Neural cell (in vitro differentiated cells): ENCODE measurements around the gene ZNF716. TPM values are rescaled to one million over a fixed set of nuclear protein-coding genes. Genes with fewer than 3 reads are reported as not detected.

Source experiments
- H2AFZ ChIP-seq: fragments of 200-600, 300-800 bp; sonication (generic), shearing (Covaris generic); 2 replicates; pipeline ENCODE4 v1.6.0; 2014; ENCODE audit warnings: low read depth, mild to moderate bottlenecking, antibody characterized with exemption, low read length, moderate library complexity
- H3F3A ChIP-seq: fragments of 200-600 bp; shearing (Covaris generic); 2 replicates; pipeline ENCODE4 v1.6.1; 2016; ENCODE audit warnings: mild to moderate bottlenecking, moderate library complexity, mixed read lengths, antibody characterized with exemption, low read length; ENCODE audit not compliant: insufficient read depth, poor library complexity, severe bottlenecking
- H3K27ac ChIP-seq: fragments of 200-600, 300-800 bp; sonication (generic), shearing (Covaris generic); 2 replicates; pipeline ENCODE4 v1.5.1; 2014; ENCODE audit warnings: mild to moderate bottlenecking, low read length, moderate library complexity
- H3K27me3 ChIP-seq: fragments of 300-800, 200-600 bp; sonication (generic), shearing (Covaris generic); 2 replicates; pipeline ENCODE4 v1.6.0; 2014; ENCODE audit warnings: mild to moderate bottlenecking, low read depth, low read length, moderate library complexity; ENCODE audit not compliant: insufficient read depth
- H3K36me3 ChIP-seq: fragments of 300-800, 200-600 bp; sonication (generic), shearing (Covaris generic); 2 replicates; pipeline ENCODE4 v1.5.1; 2014; ENCODE audit warnings: mild to moderate bottlenecking, antibody characterized with exemption, low read length, moderate library complexity; ENCODE audit not compliant: insufficient read depth
- H3K4me2 ChIP-seq: fragments of 300-800, 200-600 bp; sonication (generic), shearing (Covaris generic); 2 replicates; pipeline ENCODE4 v1.6.0; 2014; ENCODE audit warnings: mild to moderate bottlenecking, low read length
- H3K4me3 ChIP-seq: fragments of 300-800, 200-600 bp; sonication (generic), shearing (Covaris generic); 2 replicates; pipeline ENCODE4 v1.5.1; 2014; ENCODE audit warnings: mild to moderate bottlenecking, low read length, moderate library complexity
- H3K79me2 ChIP-seq: fragments of 200-600 bp; shearing (Covaris generic); replicated peaks from 2 replicates; pipeline ENCODE4 v1.6.0; 2014; ENCODE audit warnings: mild to moderate bottlenecking, low read length, moderate library complexity; ENCODE audit not compliant: insufficient read depth
- H3K9ac ChIP-seq: fragments of 300-800, 200-600 bp; sonication (generic), shearing (Covaris generic); 2 replicates; pipeline ENCODE4 v1.6.1; 2016; ENCODE audit warnings: mild to moderate bottlenecking, low read length, mixed read lengths
- H3K9me2 ChIP-seq: fragments of 200-600 bp; shearing (Covaris generic); 2 replicates; pipeline ENCODE4 v1.6.1; 2016; ENCODE audit warnings: mild to moderate bottlenecking, low read length, mixed read lengths; ENCODE audit not compliant: insufficient read depth
- H3K9me3 ChIP-seq: fragments of 200-600, 300-800 bp; sonication (generic), shearing (Covaris generic); 2 replicates; pipeline ENCODE4 v1.6.1; 2016; ENCODE audit warnings: mild to moderate bottlenecking, mixed run types, low read length, moderate library complexity, mixed read lengths
- H4K20me1 ChIP-seq: fragments of 200-600 bp; shearing (Covaris generic); 2 replicates; pipeline ENCODE4 v1.6.1; 2016; ENCODE audit warnings: mild to moderate bottlenecking, mixed run types; ENCODE audit not compliant: insufficient read depth
- EP300 ChIP-seq: fragments of 450-650 bp; conservative IDR thresholded peaks from 2 replicates; pipeline ENCODE4 v1.6.1; 2014; ENCODE audit warnings: antibody characterized with exemption, mild to moderate bottlenecking, moderate library complexity; ENCODE audit not compliant: poor library complexity, severe bottlenecking
- EZH2 ChIP-seq: fragments of 200-600, 300-800 bp; shearing (Covaris generic), sonication (generic); IDR thresholded peaks from 2 replicates; pipeline ENCODE4 v1.6.1; 2014; ENCODE audit warnings: antibody characterized with exemption, low read length, borderline replicate concordance, mild to moderate bottlenecking; ENCODE audit not compliant: insufficient read depth, poor library complexity, severe bottlenecking
- MXI1 ChIP-seq: fragments of 450-650 bp; conservative IDR thresholded peaks from 2 replicates; pipeline ENCODE4 v1.6.1; 2014; ENCODE audit warnings: antibody characterized with exemption, mild to moderate bottlenecking; ENCODE audit not compliant: poor library complexity, severe bottlenecking
- POLR2AphosphoS5 ChIP-seq: IDR thresholded peaks from 2 replicates; pipeline ENCODE4 v1.6.1; 2012
- RAD21 ChIP-seq: fragments of 450-650 bp; conservative IDR thresholded peaks from 2 replicates; pipeline ENCODE4 v1.6.1; 2014; ENCODE audit warnings: antibody characterized with exemption, mild to moderate bottlenecking, moderate library complexity
- REST ChIP-seq: IDR thresholded peaks from 2 replicates; pipeline ENCODE4 v1.6.1; 2012; ENCODE audit warnings: borderline replicate concordance
- SMC3 ChIP-seq: fragments of 450-650 bp; conservative IDR thresholded peaks from 2 replicates; pipeline ENCODE4 v1.6.1; 2014; ENCODE audit warnings: antibody characterized with exemption, mild to moderate bottlenecking, moderate library complexity; ENCODE audit not compliant: poor library complexity
- TAF1 ChIP-seq: IDR thresholded peaks from 2 replicates; pipeline ENCODE4 v1.6.1; 2012; ENCODE audit warnings: low read depth
- polyA plus RNA-seq: library from polyadenylated mRNA; depleted of rRNA; stranded (reverse); fragments of >200 nt; gene quantifications from 2 replicates; pipeline ENCODE4 v1.2.3, GENCODE V29; 2014
- TF ChIP-seq, protein P1 (sequence below): fragments of 450-650 bp; IDR thresholded peaks from 2 replicates; pipeline ENCODE4 v1.5.1; 2014; ENCODE audit warnings: antibody characterized with exemption, mild to moderate bottlenecking, moderate library complexity; ENCODE audit not compliant: poor library complexity, severe bottlenecking

The ZNF716 gene
- polyA plus RNA-seq, 1 donor from 2014 or later: not detected

GRCh38 chr7:57432583-57432982 is 17.4 kb upstream of the ZNF716 start:
- H4K20me1 ChIP-seq: no peaks in the 10 kb centered on the region

GRCh38 chr7:57437581-57437980 is 12.4 kb upstream of the ZNF716 start:
- TF ChIP-seq EP300 (no peak), TAF1 (no peak), POLR2AphosphoS5 (no peak)
- TF ChIP-seq, protein P1, sequence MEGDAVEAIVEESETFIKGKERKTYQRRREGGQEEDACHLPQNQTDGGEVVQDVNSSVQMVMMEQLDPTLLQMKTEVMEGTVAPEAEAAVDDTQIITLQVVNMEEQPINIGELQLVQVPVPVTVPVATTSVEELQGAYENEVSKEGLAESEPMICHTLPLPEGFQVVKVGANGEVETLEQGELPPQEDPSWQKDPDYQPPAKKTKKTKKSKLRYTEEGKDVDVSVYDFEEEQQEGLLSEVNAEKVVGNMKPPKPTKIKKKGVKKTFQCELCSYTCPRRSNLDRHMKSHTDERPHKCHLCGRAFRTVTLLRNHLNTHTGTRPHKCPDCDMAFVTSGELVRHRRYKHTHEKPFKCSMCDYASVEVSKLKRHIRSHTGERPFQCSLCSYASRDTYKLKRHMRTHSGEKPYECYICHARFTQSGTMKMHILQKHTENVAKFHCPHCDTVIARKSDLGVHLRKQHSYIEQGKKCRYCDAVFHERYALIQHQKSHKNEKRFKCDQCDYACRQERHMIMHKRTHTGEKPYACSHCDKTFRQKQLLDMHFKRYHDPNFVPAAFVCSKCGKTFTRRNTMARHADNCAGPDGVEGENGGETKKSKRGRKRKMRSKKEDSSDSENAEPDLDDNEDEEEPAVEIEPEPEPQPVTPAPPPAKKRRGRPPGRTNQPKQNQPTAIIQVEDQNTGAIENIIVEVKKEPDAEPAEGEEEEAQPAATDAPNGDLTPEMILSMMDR: no peak
- Histone ChIP-seq H3F3A (no peaks in the 10 kb centered on the region), H3K27me3 (no peaks in the 10 kb centered on the region), H4K20me1 (no peaks in the 10 kb centered on the region), H2AFZ (no peak overlapping the region), H3K4me3 (no peak overlapping the region), H3K9me3 (peaks cover 10% of the 10 kb centered on the region), H3K27ac (no peak overlapping the region), H3K9me2 (no peaks in the 10 kb centered on the region), H3K79me2 (no peaks in the 10 kb centered on the region), H3K4me2 (no peak overlapping the region), H3K36me3 (no peaks in the 10 kb centered on the region), H3K9ac (no peak overlapping the region)

More at GRCh38 chr7:57432583-57432982, 17.4 kb upstream of the ZNF716 start:
- Histone ChIP-seq H3K27ac (no peak overlapping the region), H2AFZ (no peak overlapping the region), H3K27me3 (no peaks in the 10 kb centered on the region), H3K4me3 (no peak overlapping the region), H3K9me2 (no peaks in the 10 kb centered on the region), H3K36me3 (no peaks in the 10 kb centered on the region), H3K9ac (no peak overlapping the region), H3F3A (no peaks in the 10 kb centered on the region), H3K9me3 (peaks cover 5% of the 10 kb centered on the region), H3K79me2 (no peaks in the 10 kb centered on the region), H3K4me2 (no peak overlapping the region)
- TF ChIP-seq RAD21: no peak
- TF ChIP-seq REST: no peak
- no peak for TF ChIP-seq SMC3
- no peak for TF ChIP-seq POLR2AphosphoS5
- no peak for TF ChIP-seq EP300
- TF ChIP-seq, protein P1: no peak
- no peak for TF ChIP-seq EZH2
- no peak for TF ChIP-seq TAF1
- no peak for TF ChIP-seq MXI1
